Sigmoid colon (tissue), 4 donors: ENCODE results near the gene UCHL1.

ENCODE experiments used
- EP300 ChIP-seq, 4 donors: sonication (generic); formaldehyde crosslinking; IDR thresholded peaks; one replicate each; pipeline ENCODE4 v1.6.1; 2017; ENCODE audit warnings: antibody characterized with exemption in 4 of 4
- TF ChIP-seq, protein P1 (sequence below), 4 experiments: fragments of 450-650 bp in 3 of 4; fragments of 200-600 bp in 1 of 4; IDR thresholded peaks; one replicate each; pipeline ENCODE4 v1.5.1; 2016 to 2019; ENCODE audit warnings: antibody characterized with exemption in 4 of 4, mild to moderate bottlenecking in 3 of 4, moderate library complexity in 2 of 4

DNA sequence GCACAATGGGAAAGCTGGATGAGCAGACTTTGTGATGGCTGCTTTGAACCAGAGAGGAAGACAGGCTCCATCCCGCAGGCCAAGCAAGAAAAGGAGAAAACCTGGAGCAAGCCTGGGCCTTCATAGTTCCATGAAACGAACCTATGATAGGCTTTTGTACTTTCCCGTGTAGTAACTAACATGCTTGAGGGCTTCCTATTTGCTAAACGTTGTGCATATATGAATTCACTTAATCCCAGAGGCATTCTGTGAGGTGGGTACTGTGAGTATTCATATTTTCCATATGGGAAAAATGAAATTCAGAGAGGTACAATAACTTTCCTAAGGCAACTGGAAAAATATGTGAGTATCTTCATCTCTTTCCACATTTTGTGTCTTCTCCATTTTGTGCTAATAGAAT is 28.8 kb upstream of the UCHL1 start:
- TF ChIP-seq, protein P1, sequence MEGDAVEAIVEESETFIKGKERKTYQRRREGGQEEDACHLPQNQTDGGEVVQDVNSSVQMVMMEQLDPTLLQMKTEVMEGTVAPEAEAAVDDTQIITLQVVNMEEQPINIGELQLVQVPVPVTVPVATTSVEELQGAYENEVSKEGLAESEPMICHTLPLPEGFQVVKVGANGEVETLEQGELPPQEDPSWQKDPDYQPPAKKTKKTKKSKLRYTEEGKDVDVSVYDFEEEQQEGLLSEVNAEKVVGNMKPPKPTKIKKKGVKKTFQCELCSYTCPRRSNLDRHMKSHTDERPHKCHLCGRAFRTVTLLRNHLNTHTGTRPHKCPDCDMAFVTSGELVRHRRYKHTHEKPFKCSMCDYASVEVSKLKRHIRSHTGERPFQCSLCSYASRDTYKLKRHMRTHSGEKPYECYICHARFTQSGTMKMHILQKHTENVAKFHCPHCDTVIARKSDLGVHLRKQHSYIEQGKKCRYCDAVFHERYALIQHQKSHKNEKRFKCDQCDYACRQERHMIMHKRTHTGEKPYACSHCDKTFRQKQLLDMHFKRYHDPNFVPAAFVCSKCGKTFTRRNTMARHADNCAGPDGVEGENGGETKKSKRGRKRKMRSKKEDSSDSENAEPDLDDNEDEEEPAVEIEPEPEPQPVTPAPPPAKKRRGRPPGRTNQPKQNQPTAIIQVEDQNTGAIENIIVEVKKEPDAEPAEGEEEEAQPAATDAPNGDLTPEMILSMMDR (IDR thresholded peaks at IDR 0.05), result no peak
- TF ChIP-seq EP300 (IDR thresholded peaks at IDR 0.05), result no peak
